Fibroblast of skin of scalp (primary cell): ENCODE measurements around the gene ADCY6.
"Not testable (repeated sequence)": the region's sequence is repeated elsewhere in the genome, so short reads cannot be mapped to it uniquely, and the experiment has no call there.

Experiments
- DNase-seq: peaks from one replicate; pipeline ENCODE4 v3.0.0-alpha.2; 2013

The ADCY6 gene

GRCh38 chr12:48750215-48750614, 38.7 kb downstream of the ADCY6 start:
- DNase-seq: no peak

- DNase-seq: no peak
Observed at GRCh38 chr12:48744251-48745008, 44.5 kb downstream of the ADCY6 start.

- DNase-seq: no peak
Observed at GRCh38 chr12:48739618-48740269, 49.1 kb downstream of the ADCY6 start.

GRCh38 chr12:48736456-48736855, 52.4 kb downstream of the ADCY6 start:
- DNase-seq: no peak

DNA sequence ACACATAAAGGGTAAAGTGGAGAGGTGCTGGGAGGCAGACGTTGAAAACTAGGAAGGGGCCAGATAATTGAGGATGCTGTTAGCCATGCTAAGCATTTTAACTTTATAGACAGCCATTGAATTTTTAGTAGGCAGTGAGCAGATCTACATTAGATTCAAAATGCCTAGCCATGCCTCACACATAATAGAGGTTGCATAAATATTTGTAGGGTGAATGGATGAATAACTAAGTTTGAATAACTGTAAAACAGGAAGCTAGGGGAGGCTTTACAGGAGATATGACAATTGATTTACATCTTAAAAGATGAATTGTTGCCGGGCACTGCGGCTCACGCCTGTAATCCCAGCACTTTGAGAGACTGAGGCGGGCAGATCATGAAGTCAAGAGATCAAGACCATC, 60.1 kb downstream of the ADCY6 start:
- DNase-seq: no peak

DNA sequence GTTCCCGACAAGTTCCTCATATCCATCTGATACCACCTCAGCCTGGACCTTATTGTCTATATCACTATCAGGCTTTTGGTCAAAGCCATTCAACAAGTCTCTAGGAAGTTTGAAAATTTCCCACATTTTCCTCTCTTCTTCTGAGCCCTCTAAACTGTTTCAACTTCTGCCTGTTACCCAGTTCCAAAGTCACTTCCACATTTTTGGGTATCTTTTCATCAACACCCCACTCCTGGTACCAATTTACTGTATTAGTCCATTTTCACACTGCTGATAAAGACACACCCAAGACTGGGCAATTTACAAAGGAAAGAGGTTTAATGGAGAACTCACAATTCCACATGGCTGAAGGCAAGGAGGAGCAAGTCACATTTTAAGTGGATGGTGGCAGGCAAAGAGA, 68.2 kb downstream of the ADCY6 start:
- DNase-seq: not testable (repeated sequence)

GRCh38 chr12:48720171-48720570, 68.7 kb downstream of the ADCY6 start:
- DNase-seq: not testable (repeated sequence)

- DNase-seq: not testable (repeated sequence)
Observed at GRCh38 chr12:48719002-48719401, 69.9 kb downstream of the ADCY6 start.

DNA sequence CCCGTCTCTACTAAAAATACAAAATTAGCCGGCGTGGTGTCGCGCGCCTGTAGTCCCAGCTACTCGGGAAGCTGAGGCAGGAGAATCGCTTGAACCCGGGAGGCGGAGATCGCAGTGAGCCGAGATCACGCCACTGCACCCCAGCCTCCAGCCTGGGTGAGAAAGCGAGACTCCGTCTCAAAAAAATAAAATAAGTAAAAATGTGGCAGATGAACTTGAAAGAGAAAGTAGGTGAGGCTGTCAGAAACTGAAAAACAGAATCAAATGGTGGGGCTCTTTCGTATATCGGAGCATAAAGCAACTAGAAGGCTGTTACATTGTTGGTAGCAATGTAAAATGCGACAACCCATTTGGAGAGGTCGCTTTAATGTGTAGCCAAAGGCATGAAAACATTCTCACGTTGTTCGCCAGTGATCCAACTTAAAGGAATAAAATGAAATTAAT, 71.6 kb downstream of the ADCY6 start:
- DNase-seq: no peak

GRCh38 chr12:48716493-48717251, 72.2 kb downstream of the ADCY6 start, which contains the start of gene CCNT1:
Gene CCNT1 (minus strand): TSS chr12:48716707. CDS start chr12:48716675, 32 bp downstream.
- DNase-seq: peak; percentile 100
